GM04503 (cell line): Measurements from ENCODE around the gene BACH2.
"Not testable (repeated sequence)": the region's sequence is repeated elsewhere in the genome, so short reads cannot be mapped to it uniquely, and the experiment has no call there.

ENCODE experiments used
- DNase-seq: peaks from one replicate; pipeline ENCODE4 v3.0.0-alpha.2; 2012; ENCODE audit warnings: low read depth

Gene BACH2

GRCh38 chr6:90124874-90125510 is 171.7 kb downstream of the BACH2 start:
- DNase-seq = no peak

- DNase-seq = no peak
These were observed 172.8 kb downstream of the BACH2 start for GRCh38 chr6:90123831-90124230.

GRCh38 chr6:90121982-90122381 is 174.7 kb downstream of the BACH2 start:
- no peak for DNase-seq

GRCh38 chr6:90120327-90120726 is 176.3 kb downstream of the BACH2 start:
- DNase-seq = no peak

- no peak for DNase-seq
These were observed 177.0 kb downstream of the BACH2 start for GRCh38 chr6:90119618-90120017.

GRCh38 chr6:90118581-90118980 is 178.1 kb downstream of the BACH2 start:
- DNase-seq = no peak

GRCh38 chr6:90118069-90118468 is 178.6 kb downstream of the BACH2 start:
- no peak for DNase-seq

GRCh38 chr6:90116126-90116525 is 180.5 kb downstream of the BACH2 start:
- not testable (repeated sequence) for DNase-seq

GRCh38 chr6:90113389-90113788 is 183.3 kb downstream of the BACH2 start:
- no peak for DNase-seq

- no peak for DNase-seq
These were observed 185.3 kb downstream of the BACH2 start for GRCh38 chr6:90111387-90111786.

GRCh38 chr6:90110971-90111370 is 185.7 kb downstream of the BACH2 start:
- DNase-seq = no peak

GRCh38 chr6:90109141-90109540 is 187.5 kb downstream of the BACH2 start:
- no peak for DNase-seq

GRCh38 chr6:90107771-90108282 is 188.8 kb downstream of the BACH2 start:
- DNase-seq = no peak

- DNase-seq = no peak
These were observed 189.3 kb downstream of the BACH2 start for GRCh38 chr6:90107371-90107770.

GRCh38 chr6:90106449-90106848 is 190.2 kb downstream of the BACH2 start:
- DNase-seq = no peak

- no peak for DNase-seq
These were observed 191.0 kb downstream of the BACH2 start for GRCh38 chr6:90105506-90106170.

GRCh38 chr6:90103056-90103800 is 193.4 kb downstream of the BACH2 start:
- DNase-seq = no peak

- DNase-seq = no peak
These were observed 195.2 kb downstream of the BACH2 start for GRCh38 chr6:90101403-90101802.

GRCh38 chr6:90100059-90100665 is 196.5 kb downstream of the BACH2 start:
- no peak for DNase-seq

- no peak for DNase-seq
These were observed 198.0 kb downstream of the BACH2 start for GRCh38 chr6:90098627-90099026.

- DNase-seq = peak; percentile 93
These were observed 198.6 kb downstream of the BACH2 start for GRCh38 chr6:90098001-90098531.

- DNase-seq = no peak
These were observed 199.3 kb downstream of the BACH2 start for GRCh38 chr6:90097356-90097755.
